ENCODE data around the gene ADCYAP1R1. TPM values are rescaled to one million over a fixed set of nuclear protein-coding genes. Genes with fewer than 3 reads are reported as not detected.

Gene ADCYAP1R1
- total and polyA plus RNA-seq, 2 donors (not counting 1 experiment from before 2014, with no cell fraction given) = not detected

GRCh38 chr7:31058122-31058521 is 6.0 kb downstream of the ADCYAP1R1 start:
- Mint-ChIP-seq H3K27ac (no peak overlapping the region), H3K27me3 (peaks cover 5% of the 10 kb centered on the region)
- WGBS (ENCODE audit: insufficient coverage) = 72% methylated on average over 5 of the region's 7 CpGs

GRCh38 chr7:31058688-31059087 is 6.6 kb downstream of the ADCYAP1R1 start:
- ATAC-seq (ENCODE audit: low read depth) = no peak
- Histone ChIP-seq H3K4me3 (ENCODE audit: control extremely low read depth in 1 of 5, extremely low read depth in 1 of 5, insufficient read depth in 1 of 5, low read depth in 2 of 5, low read length in 4 of 5) (no peak overlapping the region), H3K27ac (ENCODE audit: low read length in 2 of 2) (no peak overlapping the region), H3K27me3 (replicated peaks in 1 of 4; ENCODE audit: control extremely low read depth in 1 of 4, control insufficient read depth in 3 of 4, insufficient read depth in 4 of 4, low read length in 3 of 4) (peaks cover 0 to 2% (median 0%) of the 10 kb centered on the region in 4 experiments), H2AFZ (ENCODE audit: insufficient read depth, low read depth, low read length, poor library complexity, severe bottlenecking) (no peak overlapping the region), H3K4me1 (ENCODE audit: control insufficient read depth in 2 of 2, insufficient read depth in 2 of 2, low read length in 2 of 2) (no peaks in the 10 kb centered on the region), H3K4me2 (replicated peaks; ENCODE audit: low read depth, low read length, poor library complexity, severe bottlenecking) (no peak overlapping the region), H4K20me1 (ENCODE audit: control insufficient read depth, insufficient read depth, low read length, poor library complexity, severe bottlenecking) (no peaks in the 10 kb centered on the region), H3K9me3 (ENCODE audit: control extremely low read depth in 1 of 3, control insufficient read depth in 2 of 3, insufficient read depth in 1 of 3, low read length in 2 of 3) (no peaks in the 10 kb centered on the region), H3K9ac (ENCODE audit: low read length) (no peak overlapping the region), H3K79me2 (ENCODE audit: control insufficient read depth, insufficient read depth, low read length) (no peaks in the 10 kb centered on the region), H3K36me3 (replicated peaks in 1 of 2; ENCODE audit: control extremely low read depth in 1 of 2, control insufficient read depth in 1 of 2, extremely low read depth in 1 of 2, insufficient read depth in 2 of 2, low read length in 1 of 2) (no peaks in the 10 kb centered on the region)
- H3K27ac Mint-ChIP-seq = no peak overlapping the region
- no peak for DNase-seq
- H3K4me3 Mint-ChIP-seq = no peak overlapping the region
- intact Hi-C loops (cut with micrococcal nuclease) = no loop called here
- H3K27me3 Mint-ChIP-seq = peaks cover 5% of the 10 kb centered on the region
- H3K9me3 Mint-ChIP-seq (ENCODE audit: insufficient read depth) = no peaks in the 10 kb centered on the region
- WGBS (ENCODE audit: insufficient coverage) = 100% methylated on average over 1 of the region's 3 CpGs
- TF ChIP-seq EZH2 (IDR thresholded peaks at IDR 0.05; ENCODE audit: borderline replicate concordance, insufficient read depth, low read depth, low read length, poor library complexity, severe bottlenecking) (no peak), CTCF (IDR thresholded peaks at IDR 0.05) (no peak)
- ChIA-PET POLR2A (no interaction called here), CTCF (no interaction called here)
- no peaks in the 10 kb centered on the region for H3K4me1 Mint-ChIP-seq

More at GRCh38 chr7:31058122-31058521, 6.0 kb downstream of the ADCYAP1R1 start:
- CTCF ChIA-PET = no interaction called here
- ATAC-seq (ENCODE audit: low read depth) (no peak), DNase-seq (no peak)
- Histone ChIP-seq H3K27ac (ENCODE audit: low read length in 2 of 2) (no peak overlapping the region), H2AFZ (ENCODE audit: insufficient read depth, low read depth, low read length, poor library complexity, severe bottlenecking) (no peak overlapping the region), H3K4me2 (replicated peaks; ENCODE audit: low read depth, low read length, poor library complexity, severe bottlenecking) (no peak overlapping the region), H3K4me1 (ENCODE audit: control insufficient read depth in 2 of 2, insufficient read depth in 2 of 2, low read length in 2 of 2) (no peaks in the 10 kb centered on the region), H4K20me1 (ENCODE audit: control insufficient read depth, insufficient read depth, low read length, poor library complexity, severe bottlenecking) (no peaks in the 10 kb centered on the region), H3K36me3 (replicated peaks in 1 of 2; ENCODE audit: control extremely low read depth in 1 of 2, control insufficient read depth in 1 of 2, extremely low read depth in 1 of 2, insufficient read depth in 2 of 2, low read length in 1 of 2) (no peaks in the 10 kb centered on the region), H3K4me3 (ENCODE audit: control extremely low read depth in 1 of 5, extremely low read depth in 1 of 5, insufficient read depth in 1 of 5, low read depth in 2 of 5, low read length in 4 of 5) (no peak overlapping the region), H3K9me3 (ENCODE audit: control extremely low read depth in 1 of 3, control insufficient read depth in 2 of 3, insufficient read depth in 1 of 3, low read length in 2 of 3) (no peaks in the 10 kb centered on the region), H3K79me2 (ENCODE audit: control insufficient read depth, insufficient read depth, low read length) (no peaks in the 10 kb centered on the region), H3K27me3 (replicated peaks in 1 of 4; ENCODE audit: control extremely low read depth in 1 of 4, control insufficient read depth in 3 of 4, insufficient read depth in 4 of 4, low read length in 3 of 4) (peaks cover 0 to 5% (median 0%) of the 10 kb centered on the region in 4 experiments), H3K9ac (ENCODE audit: low read length) (no peak overlapping the region)
- intact Hi-C loops (cut with micrococcal nuclease) = no loop called here
- POLR2A ChIA-PET = no interaction called here
- TF ChIP-seq CTCF (IDR thresholded peaks at IDR 0.05) (no peak), EZH2 (IDR thresholded peaks at IDR 0.05; ENCODE audit: borderline replicate concordance, insufficient read depth, low read depth, low read length, poor library complexity, severe bottlenecking) (no peak)
- no peaks in the 10 kb centered on the region for H3K9me3 Mint-ChIP-seq (ENCODE audit: insufficient read depth)
- no peak overlapping the region for H3K4me3 Mint-ChIP-seq
- H3K4me1 Mint-ChIP-seq = no peaks in the 10 kb centered on the region
